Measurements from ENCODE around the gene MYOM3.

DNA sequence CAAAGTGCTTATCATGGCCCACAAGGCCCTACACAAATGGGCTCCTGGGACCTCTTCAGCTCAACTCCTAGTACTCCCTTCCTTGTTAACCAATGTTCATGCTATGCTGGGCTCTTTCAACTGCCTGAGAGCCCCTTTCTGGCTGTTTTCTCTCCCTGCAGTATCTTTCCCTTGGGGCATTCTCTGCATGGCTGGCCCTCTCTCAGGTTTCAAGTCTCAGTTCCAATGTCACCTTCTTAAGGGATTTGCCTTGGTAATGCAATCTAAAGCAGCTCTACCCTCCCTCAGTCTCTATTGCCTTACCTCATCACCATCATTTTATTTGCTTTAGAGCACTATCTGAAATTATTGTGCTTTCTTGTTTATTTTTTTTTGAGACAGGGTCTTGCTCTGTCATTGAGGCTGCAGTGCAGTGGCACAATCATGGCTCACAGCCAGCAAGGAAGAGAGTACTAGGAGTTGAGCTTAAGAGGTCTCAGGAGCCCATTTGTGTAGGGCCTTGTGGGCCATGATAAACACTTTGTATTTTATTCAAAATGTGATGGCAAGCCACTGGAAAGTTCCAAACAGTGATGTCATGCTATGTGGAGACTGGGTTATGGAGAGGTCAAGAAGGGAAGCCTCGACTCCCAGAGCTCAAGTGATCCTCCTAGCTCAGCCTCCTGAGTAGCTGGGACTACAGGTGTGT, 68.4 kb downstream of the MYOM3 start:
- TF ChIP-seq, protein P1, sequence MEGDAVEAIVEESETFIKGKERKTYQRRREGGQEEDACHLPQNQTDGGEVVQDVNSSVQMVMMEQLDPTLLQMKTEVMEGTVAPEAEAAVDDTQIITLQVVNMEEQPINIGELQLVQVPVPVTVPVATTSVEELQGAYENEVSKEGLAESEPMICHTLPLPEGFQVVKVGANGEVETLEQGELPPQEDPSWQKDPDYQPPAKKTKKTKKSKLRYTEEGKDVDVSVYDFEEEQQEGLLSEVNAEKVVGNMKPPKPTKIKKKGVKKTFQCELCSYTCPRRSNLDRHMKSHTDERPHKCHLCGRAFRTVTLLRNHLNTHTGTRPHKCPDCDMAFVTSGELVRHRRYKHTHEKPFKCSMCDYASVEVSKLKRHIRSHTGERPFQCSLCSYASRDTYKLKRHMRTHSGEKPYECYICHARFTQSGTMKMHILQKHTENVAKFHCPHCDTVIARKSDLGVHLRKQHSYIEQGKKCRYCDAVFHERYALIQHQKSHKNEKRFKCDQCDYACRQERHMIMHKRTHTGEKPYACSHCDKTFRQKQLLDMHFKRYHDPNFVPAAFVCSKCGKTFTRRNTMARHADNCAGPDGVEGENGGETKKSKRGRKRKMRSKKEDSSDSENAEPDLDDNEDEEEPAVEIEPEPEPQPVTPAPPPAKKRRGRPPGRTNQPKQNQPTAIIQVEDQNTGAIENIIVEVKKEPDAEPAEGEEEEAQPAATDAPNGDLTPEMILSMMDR (IDR thresholded peaks at IDR 0.05; ENCODE audit: low read depth, low read length): no peak
- TF ChIP-seq EZH2phosphoT487 (IDR thresholded peaks at IDR 0.05; ENCODE audit: low read depth): no peak
